Measurements from ENCODE around the gene AHNAK.

Gene AHNAK

DNA sequence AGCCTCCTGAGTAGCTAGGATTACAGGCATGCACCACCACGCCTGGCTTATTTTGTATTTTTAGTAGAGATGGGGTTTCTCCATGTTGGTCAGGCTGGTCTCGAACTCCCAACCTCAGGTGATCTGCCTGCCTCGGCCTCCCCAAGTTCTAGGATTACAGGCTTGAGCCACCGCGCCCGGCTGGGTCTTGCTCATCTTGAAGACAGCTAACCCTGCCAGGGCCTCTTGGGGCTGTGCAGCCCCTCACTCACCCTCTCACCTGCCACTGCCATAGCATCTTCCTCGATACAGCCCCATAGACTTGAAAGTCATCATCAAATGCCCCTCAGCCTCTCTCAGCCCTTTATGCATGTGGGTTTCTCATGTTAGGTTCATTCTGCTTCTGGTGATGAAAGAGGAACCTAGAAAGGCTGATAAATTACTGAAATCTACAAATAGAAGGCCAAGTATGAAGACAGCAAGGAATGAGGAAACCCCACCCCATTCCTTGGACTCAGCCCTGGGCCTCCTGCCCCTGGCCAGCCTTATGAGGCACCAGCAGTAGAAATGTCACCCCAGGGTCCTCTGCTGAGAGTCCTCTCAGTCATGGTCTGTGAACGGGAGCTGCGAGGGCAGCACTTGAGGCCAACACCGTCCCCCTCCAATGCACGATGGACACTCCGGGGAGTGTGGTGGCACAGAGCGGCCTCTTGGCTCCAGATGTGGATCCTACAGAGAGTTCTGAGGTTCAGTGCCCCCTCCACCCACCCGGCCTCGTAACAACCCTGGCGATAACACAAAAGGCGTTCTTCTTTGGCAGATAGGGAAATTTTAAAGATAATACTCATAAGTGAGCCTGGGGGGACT lies 103.0 kb downstream of the AHNAK start:
- H3K4me3 ChIP-seq (replicated peaks in 1 of 2; ENCODE audit: low read depth in 2 of 2, low read length in 2 of 2) = peak overlapping the region; percentile 28 to 51
- TF ChIP-seq, protein P1, sequence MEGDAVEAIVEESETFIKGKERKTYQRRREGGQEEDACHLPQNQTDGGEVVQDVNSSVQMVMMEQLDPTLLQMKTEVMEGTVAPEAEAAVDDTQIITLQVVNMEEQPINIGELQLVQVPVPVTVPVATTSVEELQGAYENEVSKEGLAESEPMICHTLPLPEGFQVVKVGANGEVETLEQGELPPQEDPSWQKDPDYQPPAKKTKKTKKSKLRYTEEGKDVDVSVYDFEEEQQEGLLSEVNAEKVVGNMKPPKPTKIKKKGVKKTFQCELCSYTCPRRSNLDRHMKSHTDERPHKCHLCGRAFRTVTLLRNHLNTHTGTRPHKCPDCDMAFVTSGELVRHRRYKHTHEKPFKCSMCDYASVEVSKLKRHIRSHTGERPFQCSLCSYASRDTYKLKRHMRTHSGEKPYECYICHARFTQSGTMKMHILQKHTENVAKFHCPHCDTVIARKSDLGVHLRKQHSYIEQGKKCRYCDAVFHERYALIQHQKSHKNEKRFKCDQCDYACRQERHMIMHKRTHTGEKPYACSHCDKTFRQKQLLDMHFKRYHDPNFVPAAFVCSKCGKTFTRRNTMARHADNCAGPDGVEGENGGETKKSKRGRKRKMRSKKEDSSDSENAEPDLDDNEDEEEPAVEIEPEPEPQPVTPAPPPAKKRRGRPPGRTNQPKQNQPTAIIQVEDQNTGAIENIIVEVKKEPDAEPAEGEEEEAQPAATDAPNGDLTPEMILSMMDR (IDR thresholded peaks at IDR 0.05; ENCODE audit: low read depth, low read length) = no peak
- peak in 1 of 2 donors; percentile 81 for DNase-seq (ENCODE audit: low read depth in 2 of 2)

DNA sequence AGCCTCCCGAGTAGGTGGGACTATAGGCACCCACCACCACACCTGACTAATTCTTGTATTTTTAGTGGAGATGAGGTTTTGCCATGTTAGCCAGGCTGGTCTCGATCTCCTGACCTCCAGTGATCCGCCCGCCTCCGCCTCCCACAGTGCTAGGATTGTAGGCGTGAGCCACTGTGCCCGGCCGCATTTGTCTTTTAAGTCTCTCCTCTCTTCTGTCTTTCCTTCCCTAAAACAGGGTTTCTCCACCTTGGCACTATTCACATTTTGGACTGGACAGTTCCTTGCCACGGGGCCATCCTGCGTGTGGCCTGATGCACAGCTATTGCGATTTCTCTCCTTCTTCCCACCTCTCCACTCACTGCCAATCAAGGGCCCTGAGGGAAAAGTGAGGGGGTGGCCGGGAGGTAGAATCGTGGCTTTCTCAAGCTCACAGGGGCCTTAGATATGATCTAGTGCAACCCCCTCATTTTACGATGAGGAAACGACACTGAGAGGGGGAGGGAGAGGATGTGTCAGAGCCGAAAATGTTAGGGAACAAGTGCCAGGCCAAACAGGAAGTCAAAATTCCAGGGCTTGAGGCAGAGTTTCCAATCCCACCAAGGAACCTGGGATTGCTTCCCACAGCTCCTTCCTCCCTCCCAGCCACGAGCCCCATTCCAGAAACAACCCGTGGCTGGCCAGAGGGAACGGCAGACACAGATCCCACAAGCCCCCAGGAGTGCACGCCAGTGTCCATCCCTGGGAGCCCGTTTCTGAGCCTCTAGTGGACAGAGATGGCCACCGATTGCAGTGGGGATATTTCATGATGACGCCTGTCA lies 106.6 kb downstream of the AHNAK start:
- peak; percentile 38 to 80 for DNase-seq (ENCODE audit: low read depth in 2 of 2)
- TF ChIP-seq, protein P1 (IDR thresholded peaks at IDR 0.05; ENCODE audit: low read depth, low read length) = peak; percentile 24

DNA sequence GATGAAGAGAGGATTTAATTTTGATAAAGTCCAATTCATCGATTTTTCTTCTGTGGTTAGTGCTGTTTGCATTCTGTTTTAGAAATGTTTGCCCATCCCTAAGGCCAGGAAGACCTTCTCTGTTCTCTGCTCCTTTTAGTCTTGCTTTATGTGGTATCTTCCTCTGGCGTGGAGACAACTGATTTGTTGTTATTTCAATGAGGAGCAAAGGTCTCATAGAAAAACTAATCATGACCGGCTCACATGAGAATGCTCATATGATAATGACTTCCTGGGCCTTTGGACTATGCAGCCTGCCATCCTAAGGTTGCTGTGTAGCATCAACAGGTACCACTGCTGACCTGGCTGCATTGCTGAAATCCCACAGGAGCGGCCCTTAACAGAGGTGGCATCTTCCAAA lies 108.0 kb downstream of the AHNAK start:
- no peak overlapping the region for H3K4me3 ChIP-seq (replicated peaks in 1 of 2; ENCODE audit: low read depth in 2 of 2, low read length in 2 of 2)
- TF ChIP-seq, protein P1 (IDR thresholded peaks at IDR 0.05; ENCODE audit: low read depth, low read length) = no peak
- no peak for DNase-seq (ENCODE audit: low read depth in 2 of 2)

More for the DNA sequence above, 106.6 kb downstream of the AHNAK start:
- no peak overlapping the region for H3K4me3 ChIP-seq (replicated peaks in 1 of 2; ENCODE audit: low read depth in 2 of 2, low read length in 2 of 2)

DNA sequence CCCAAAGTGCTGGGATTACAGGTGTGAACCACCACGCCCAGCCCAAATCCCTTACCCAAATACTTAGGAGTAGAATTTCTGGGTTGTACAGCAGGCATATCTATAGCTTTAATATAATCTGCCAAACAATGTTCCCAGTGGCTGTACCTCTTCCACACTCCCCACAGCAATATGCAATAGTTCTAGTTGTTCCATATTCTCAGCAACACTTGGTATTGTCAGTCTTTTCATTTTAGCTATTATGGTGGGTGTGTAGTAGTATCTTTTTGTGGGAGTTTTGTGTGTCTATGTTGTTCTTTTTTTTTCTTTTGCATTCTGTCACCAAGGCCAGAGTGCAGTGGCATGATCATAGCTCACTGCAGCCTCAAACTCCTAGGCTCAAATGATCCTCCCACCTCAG lies 109.0 kb downstream of the AHNAK start:
- TF ChIP-seq, protein P1 (IDR thresholded peaks at IDR 0.05; ENCODE audit: low read depth, low read length) = no peak
- H3K4me3 ChIP-seq (replicated peaks in 1 of 2; ENCODE audit: low read depth in 2 of 2, low read length in 2 of 2) = no peak overlapping the region
- no peak for DNase-seq (ENCODE audit: low read depth in 2 of 2)

DNA sequence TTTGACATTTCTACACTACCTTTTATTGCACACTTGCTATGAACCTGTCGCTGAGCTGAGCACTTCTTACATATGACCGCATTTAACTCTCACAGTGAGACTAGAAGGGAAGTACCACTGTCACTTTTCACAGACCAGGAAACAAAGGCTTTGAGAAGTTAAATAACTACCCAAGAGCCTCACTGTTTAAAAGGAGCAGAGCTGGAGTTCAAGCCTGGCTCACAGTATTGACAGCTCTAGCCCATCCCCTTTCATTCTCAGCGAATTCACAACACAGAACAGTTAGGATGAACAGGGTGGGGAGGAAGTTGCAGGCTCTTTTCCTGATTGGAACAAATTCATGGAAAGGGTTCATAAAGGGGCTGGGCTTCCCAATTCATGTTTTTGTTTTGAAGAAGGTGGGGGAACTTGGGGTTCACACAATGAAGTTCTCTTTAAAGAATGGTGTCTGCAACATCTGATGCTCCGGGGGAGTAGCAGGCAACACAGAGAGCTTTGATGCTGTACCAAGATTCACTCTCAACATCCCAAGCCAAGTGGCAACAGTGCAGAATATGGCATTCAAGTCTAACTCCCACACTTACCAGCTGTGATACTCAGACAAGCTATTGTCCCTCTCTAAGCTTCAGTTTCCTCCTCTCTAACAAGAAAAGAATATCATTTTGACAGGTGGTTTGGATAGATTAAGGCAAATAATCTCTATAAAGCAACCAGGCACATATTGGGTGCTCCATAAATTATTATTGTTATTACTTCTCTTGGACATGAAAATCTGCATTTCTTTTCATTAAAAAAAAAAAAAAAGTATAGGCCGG lies 110.6 kb downstream of the AHNAK start:
- TF ChIP-seq, protein P1 (IDR thresholded peaks at IDR 0.05; ENCODE audit: low read depth, low read length) = no peak
- no peak overlapping the region for H3K4me3 ChIP-seq (replicated peaks in 1 of 2; ENCODE audit: low read depth in 2 of 2, low read length in 2 of 2)
- no peak for DNase-seq (ENCODE audit: low read depth in 2 of 2)

DNA sequence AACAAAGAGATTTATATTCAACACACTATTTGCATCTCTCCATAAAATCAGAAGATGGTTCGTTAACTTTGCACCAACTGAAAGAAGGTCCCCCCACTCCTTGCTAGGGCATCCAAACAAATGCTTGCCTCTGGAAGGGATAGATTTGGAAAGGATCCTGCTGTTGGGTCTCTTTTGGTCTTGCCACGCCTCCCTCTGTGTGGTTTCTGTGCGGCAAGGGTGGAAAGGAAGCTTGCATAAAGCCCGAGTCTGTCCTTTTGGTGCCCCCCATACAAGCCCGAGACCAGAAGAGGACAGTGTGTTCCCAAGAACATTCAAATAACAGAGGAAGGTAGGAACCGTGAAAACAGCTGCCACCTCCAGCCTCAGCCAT lies 112.7 kb downstream of the AHNAK start:
- TF ChIP-seq, protein P1 (IDR thresholded peaks at IDR 0.05; ENCODE audit: low read depth, low read length) = no peak
- DNase-seq (ENCODE audit: low read depth in 2 of 2) = no peak

More for the DNA sequence above, 112.7 kb downstream of the AHNAK start:
- H3K4me3 ChIP-seq (replicated peaks in 1 of 2; ENCODE audit: low read depth in 2 of 2, low read length in 2 of 2) = no peak overlapping the region
